Esophagus mucosa (tissue), 1 donor: ENCODE measurements around the gene TGFBRAP1. TPM values are rescaled to one million over a fixed set of nuclear protein-coding genes. Genes with fewer than 3 reads are reported as not detected.
"Not testable (repeated sequence)": the region's sequence is repeated elsewhere in the genome, so short reads cannot be mapped to it uniquely, and the experiment has no call there.

Experiments used
- ATAC-seq: fragments of 200-7000 bp; cut with Tn5 transposase; one replicate; pipeline ENCODE4 v1.9.1; 2020
- total RNA-seq: library from RNA; stranded (reverse); gene quantifications from one replicate; pipeline ENCODE4 v1.2.4, GENCODE V29; 2023
- donor health status: DM: yes; HTN: yes; CAD: no.

Gene TGFBRAP1
- total RNA-seq, 1 donor from 2014 or later: 11.4 TPM

- no peak for ATAC-seq
Observed at GRCh38 chr2:105269426-105269825, 60.1 kb downstream of the TGFBRAP1 start.

- no peak for ATAC-seq
Observed at GRCh38 chr2:105262651-105263091, 66.9 kb downstream of the TGFBRAP1 start.

- ATAC-seq: peak; percentile 68
Observed at GRCh38 chr2:105261061-105261460, 68.5 kb downstream of the TGFBRAP1 start.

- ATAC-seq: no peak
Observed at GRCh38 chr2:105258835-105259350, 70.6 kb downstream of the TGFBRAP1 start.

- no peak for ATAC-seq
Observed at GRCh38 chr2:105257981-105258380, 71.6 kb downstream of the TGFBRAP1 start.

GRCh38 chr2:105256431-105257047, 73.0 kb downstream of the TGFBRAP1 start:
- no peak for ATAC-seq

GRCh38 chr2:105255979-105256378, 73.6 kb downstream of the TGFBRAP1 start:
- ATAC-seq: no peak

GRCh38 chr2:105254531-105255210, 74.9 kb downstream of the TGFBRAP1 start:
- no peak for ATAC-seq

- ATAC-seq: no peak
Observed at GRCh38 chr2:105252271-105252670, 77.3 kb downstream of the TGFBRAP1 start.

GRCh38 chr2:105251016-105251648, 78.4 kb downstream of the TGFBRAP1 start:
- not testable (repeated sequence) for ATAC-seq

GRCh38 chr2:105249891-105250290, 79.6 kb downstream of the TGFBRAP1 start:
- ATAC-seq: no peak

GRCh38 chr2:105249181-105249580, 80.4 kb downstream of the TGFBRAP1 start:
- no peak for ATAC-seq

GRCh38 chr2:105248316-105249070, 81.0 kb downstream of the TGFBRAP1 start:
- no peak for ATAC-seq

GRCh38 chr2:105244451-105244850, 85.1 kb downstream of the TGFBRAP1 start:
- no peak for ATAC-seq

- no peak for ATAC-seq
Observed at GRCh38 chr2:105243961-105244360, 85.6 kb downstream of the TGFBRAP1 start.

- ATAC-seq: no peak
Observed at GRCh38 chr2:105242286-105242993, 87.1 kb downstream of the TGFBRAP1 start.

GRCh38 chr2:105241443-105241842, 88.1 kb downstream of the TGFBRAP1 start, which contains the start of gene GPR45:
Gene GPR45, plus strand, starts transcription at chr2:105241743. Its CDS starts 116 bp downstream, at chr2:105241859.
- no peak for ATAC-seq

GRCh38 chr2:105239924-105240323, 89.6 kb downstream of the TGFBRAP1 start:
- ATAC-seq: no peak

GRCh38 chr2:105238664-105239240, 90.8 kb downstream of the TGFBRAP1 start:
- no peak for ATAC-seq

GRCh38 chr2:105237045-105237765, 92.3 kb downstream of the TGFBRAP1 start:
- no peak for ATAC-seq

GRCh38 chr2:105236060-105236424, 93.5 kb downstream of the TGFBRAP1 start:
- no peak for ATAC-seq
